GM19468 (cell line): ENCODE results near the gene PDIK1L.

Experiments used
- ATAC-seq: cut with Tn5 transposase; IDR thresholded peaks from one replicate; pipeline ENCODE4 v1.9.1; 2021; ENCODE audit warnings: mild to moderate bottlenecking, moderate library complexity, moderate number of reproducible peaks; ENCODE audit not compliant: unreplicated experiment; ENCODE audit errors: extremely low read depth

The PDIK1L gene

DNA sequence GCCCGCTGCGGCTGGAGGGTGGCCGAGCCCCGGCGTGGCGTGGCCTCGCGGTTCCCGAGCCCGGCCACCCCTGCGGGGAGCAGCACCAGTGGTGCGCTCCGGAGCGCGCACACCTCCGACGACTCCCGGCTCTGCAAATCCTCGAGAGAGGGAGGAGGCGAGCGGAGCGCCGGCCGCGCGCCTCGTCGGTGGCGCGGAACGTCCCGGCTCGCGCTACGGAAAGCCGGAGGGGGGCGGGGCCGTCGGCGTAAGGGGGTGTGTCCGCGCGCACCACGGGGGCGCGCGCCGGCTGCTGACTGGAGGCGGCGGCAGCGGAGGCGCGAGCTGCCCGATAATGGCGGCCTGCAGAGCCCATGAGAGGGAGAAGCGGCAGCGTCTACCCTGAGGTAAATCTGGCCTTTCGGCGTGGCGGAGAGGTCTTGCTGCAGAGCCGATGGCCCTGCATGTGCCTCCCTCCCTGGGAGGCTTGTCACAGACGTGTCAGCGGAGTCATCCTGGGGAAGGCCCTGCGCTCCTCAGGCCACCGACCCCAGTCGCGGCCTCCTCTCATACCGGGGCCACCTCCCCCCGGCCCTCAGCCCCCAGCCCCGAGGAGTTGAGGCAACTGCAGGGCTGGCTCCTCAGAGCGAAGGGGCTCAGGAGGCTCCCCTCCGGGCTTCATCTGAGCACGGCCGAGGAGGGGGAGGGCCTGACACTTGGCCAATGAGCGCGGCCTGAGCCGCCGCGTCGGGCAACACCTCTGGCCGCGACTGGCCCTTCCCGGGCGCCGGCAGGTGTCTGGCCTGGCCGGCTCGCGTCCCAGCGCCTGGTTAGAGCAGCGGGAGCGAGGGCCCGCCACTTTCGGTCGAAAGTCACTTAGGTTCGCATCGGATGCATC, at the start of gene PDIK1L:
Gene PDIK1L, plus strand, starts transcription at position 295 of the 877 bp plus-strand sequence. CDS start 2,485 bp downstream, outside the sequence.
- ATAC-seq, result peak; percentile 24

GRCh38 chr1:26064553-26064952, 47.1 kb upstream of the PDIK1L start:
- no peak for ATAC-seq

DNA sequence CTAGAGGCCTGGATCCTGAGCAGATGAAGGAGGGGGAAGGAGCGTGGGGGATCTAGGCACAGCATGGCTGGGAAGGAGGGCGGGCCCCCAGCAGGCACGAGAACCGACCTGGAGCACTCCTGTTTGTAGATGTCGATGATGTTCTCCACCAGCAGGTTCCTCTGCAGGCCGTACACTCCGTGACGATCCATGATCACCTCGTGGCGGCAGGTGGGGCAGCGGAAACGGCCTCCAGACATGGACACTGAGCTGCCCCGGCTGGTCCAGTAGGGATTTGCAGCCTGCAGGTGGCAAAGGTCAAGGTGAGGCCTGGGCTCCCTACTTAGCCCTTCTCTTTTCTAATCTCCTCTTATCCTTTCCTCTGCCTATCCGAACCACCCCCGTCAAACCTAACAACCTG, 45.5 kb upstream of the PDIK1L start:
- ATAC-seq, result no peak

DNA sequence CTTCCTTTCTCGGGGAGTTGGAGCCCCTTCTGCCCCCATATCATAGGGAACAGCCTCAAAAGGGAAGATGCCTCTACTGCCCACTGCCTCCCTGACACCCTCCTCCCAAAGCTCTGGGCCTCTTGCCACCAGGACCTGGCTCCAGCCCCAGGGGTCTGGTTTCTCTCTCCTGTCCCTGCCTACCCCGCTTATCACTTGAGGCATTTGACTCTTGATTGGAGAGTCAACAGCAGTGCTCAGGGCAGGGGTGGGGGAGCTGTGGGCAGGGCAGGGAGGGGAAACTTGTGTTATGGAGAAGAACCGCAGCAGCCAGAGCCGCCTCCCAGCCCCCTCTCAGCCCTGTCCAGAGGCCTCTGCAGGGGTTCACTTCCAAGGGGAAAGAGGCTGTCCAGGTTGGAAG, 44.8 kb upstream of the PDIK1L start:
- ATAC-seq, result no peak

DNA sequence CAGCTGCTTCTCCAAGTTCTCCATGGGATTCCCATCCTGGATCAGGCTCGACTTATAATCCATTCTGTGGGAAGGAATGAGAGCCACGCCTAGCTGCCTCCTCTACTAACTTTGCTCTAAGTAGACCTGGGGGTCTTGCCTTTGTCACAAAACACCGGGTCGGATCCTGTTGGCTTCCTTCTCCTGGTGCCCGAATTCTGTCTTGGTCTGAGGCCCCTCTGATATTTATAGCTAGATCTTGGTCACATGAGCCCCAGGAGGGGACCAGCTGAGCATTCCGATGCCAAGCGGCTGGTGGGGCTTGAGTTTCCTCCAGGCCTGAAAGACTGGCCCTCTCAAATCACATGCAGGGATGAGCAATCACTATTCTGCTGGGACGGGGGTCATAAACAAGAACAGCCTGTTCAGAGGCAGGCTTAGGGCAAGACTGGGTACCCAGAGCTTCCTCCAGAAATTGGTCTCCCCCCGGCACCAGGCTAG, 44.2 kb upstream of the PDIK1L start, which contains the start of gene TRIM63:
Gene TRIM63, minus strand, starts transcription at position 199 of the 480 bp plus-strand sequence. Its CDS starts 136 bp downstream, at position 63.
- ATAC-seq, result no peak

DNA sequence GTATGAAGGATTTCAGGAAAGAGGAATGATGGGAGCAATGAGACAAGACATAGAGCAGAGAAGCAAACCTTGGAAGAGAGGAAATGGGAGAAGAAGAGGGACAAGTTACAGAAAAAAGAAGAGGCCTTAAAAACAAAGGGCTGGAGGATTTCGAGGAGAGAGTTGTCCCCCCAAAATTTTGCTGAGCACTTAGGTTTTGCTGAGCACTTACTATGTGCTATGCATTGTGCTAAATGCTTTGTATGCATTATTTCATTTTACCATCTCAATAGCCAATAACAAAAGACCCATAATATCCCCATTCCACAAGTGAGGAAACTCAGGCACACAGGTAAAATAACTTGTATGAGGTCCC, 41.7 kb upstream of the PDIK1L start:
- no peak for ATAC-seq

DNA sequence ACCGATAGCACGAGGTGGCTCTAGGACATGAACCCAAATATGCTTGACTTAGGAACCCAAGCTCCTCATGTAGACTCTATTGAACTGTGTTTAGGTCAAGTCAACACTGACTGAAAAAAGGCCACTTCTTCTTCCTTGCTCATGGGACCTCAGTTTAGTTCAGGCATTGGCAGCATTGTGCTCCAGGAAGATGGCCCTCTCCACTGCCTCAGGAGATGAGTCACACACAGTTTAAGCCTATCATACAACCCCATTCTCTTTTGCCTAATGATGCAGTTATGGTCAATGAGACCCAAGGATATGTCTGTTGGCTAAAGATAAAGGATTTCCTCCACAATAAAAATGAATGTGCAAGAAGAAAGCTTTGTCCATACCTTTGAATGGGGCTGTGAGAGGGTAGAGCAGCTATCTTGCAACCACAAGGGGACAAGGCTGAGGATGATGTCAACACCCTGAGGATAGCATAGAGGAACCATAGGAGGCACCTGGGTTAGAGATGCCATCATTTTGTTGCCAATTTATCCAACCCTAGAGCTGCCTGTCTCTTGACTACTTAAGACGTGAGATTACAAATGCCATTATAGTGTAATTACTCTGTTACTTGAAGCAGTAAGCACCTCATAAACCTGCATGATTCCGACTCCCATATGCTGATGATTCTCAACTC, 41.2 kb upstream of the PDIK1L start:
- no peak for ATAC-seq

DNA sequence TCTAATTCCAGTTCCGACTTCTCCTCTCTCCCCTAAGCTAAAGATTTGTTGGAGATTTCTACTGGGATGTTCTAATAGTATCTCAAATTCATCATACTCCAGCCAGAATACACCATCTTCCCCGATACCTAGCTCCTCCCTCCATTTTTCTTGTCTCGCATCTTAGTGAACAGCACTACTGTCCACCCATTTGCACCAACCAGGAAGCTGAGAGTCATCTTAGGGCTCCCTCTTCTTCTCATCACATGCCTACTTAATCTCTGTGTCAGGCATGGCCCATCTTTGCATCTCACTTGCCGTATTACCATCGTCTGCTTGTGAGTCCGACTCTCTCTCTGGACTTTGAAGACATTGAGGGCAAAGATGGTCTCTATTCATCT, 40.7 kb upstream of the PDIK1L start:
- no peak for ATAC-seq

- ATAC-seq, result no peak
Observed at GRCh38 chr1:26072305-26072704, 39.3 kb upstream of the PDIK1L start.

DNA sequence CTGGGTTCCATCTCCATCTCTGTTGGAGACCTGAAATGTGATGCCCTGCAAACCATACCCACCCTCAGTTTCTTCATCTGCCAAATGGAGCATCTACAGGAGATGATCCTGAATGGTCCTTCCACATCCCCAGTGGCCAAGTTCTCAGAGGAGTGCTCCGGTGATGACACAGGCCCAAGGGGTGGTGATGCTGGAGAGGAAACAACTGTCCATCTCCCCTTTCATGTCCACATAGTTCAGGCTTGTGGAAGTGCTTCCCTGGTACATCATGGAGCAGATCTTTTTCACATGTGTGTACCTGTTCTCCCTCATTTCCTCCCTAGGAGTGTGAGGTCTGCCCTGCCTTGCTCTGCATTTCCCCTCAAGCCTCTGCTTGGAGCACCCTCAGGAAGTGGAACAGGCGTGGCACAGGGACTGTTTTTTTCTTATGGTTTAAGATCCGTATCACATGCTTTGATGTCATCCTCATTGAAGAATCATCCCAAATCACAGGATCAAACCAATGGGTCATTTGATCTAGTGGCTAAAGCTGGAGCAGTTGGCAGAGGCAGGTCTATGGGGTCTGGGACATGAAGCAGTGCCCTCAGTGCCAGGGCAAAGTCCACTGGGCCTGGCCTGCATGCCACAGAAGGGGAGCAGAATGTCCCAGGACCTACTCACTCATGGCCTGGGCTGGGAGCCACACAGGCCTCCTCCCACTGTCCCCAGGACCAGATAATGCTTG, 36.0 kb upstream of the PDIK1L start:
- no peak for ATAC-seq

DNA sequence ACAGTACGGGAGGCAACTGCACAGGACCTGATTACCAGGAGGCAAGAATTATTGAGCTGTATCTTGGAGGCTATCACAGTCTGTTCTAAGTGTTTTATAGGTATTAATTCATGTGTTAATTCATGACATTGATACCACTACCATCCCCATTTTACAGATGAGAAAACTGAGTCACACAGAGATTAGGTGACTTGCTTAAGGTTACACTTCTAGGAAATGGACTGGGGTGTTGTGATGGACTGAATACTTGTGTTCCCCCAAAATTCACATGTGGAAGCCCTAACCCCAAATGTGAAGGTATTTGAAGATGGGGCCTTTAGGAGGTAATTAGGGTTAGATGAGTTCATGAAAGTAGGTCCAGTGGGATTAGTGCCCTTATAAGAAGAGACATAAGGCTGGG, 34.1 kb upstream of the PDIK1L start:
- ATAC-seq, result no peak

DNA sequence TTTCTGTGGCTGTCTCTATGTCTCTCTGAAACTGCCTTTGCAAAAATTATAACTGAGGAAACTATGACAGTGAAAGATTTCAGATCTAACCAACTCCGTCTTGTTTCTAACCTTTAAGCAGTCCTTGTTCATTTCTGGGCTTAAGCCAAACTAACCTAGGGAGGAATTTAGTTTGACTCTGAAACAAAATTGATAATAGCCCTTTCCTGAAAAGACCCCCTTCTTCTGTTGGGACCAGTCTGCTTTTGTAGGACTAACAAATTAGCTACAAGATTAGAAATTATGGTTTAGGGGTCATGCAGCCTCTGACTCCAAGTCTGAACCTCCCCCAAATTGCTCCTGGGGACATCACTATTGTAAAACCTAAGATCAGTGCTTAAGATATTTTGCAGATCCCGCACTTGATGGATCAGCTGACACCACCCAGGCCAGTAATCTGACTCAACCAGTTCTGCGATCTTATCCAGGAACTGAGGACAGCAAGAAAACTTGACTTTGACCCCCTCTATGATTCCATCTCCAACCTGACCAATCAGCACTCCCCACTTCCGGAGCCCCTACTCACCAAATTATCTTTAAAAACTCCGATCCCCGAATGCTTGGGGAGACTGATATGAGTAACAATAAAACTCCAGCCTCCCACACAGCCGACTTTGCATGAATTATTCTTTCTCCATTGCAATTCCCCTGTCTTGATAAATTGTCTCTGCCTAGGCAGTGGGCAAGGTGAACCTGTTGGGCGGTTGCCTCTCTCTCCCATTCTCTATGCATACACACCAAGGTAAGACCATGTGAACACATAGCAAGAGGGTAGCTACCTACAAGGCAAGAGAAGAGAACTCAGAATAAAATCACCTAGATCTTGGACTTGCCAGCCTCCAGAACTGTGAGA, 33.1 kb upstream of the PDIK1L start:
- ATAC-seq, result no peak

DNA sequence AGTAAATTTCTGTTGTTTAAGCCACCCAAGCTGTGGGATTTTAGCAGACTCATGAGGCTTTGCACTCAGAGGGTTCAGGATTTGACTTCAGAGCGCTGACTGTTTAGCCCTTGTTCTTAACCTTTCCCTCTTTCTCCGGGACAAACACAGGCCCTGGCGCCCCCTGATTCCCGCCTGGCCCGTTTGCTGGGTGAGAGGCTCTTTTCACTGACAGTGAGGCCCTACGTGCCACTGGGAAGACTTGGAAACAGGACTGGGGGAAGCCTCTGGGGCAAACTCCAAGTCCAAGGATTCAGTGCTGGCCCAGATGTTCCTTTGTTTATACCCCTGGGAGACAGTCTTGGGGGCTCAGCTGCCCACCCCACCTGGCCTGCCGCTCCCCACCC, 32.5 kb upstream of the PDIK1L start:
- ATAC-seq, result no peak

DNA sequence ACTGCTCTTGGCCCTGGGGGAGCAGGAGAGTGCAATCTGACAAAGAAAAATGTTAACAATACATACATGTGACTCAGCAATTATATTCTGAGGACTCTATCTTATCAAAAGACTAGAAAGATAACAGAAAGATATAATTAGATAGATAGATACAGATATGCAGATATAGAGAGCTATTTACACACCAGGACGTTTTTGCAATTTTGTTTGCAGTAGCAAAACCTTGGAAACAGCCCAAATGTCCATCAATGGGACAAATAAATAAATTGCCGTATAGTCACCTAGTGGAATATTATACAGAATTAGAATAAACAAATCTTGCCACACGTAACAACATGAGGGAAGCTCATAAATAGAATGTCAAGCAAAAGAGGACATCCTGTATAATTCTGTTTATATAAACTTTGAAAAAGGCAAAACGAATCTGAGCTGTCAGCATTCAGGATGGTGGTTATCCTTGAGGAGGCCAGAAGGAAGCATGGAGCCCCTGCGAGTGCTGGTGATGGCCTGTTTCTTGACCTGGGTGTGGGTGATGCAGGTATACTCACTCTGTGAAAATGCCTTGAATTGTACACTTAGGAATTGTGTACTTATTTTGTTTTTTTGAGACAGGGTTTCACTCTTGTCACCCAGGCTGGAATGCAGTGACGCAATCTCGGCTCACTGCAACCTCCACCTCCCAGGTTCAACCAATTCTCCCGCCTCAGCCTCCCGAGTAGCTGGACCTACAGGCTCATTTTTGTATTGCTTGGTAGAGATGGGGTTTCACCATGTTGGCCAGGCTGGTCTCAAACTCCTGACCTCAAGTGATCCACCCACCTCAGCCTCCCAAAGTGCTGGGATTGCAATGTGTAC, 31.4 kb upstream of the PDIK1L start:
- ATAC-seq, result no peak

DNA sequence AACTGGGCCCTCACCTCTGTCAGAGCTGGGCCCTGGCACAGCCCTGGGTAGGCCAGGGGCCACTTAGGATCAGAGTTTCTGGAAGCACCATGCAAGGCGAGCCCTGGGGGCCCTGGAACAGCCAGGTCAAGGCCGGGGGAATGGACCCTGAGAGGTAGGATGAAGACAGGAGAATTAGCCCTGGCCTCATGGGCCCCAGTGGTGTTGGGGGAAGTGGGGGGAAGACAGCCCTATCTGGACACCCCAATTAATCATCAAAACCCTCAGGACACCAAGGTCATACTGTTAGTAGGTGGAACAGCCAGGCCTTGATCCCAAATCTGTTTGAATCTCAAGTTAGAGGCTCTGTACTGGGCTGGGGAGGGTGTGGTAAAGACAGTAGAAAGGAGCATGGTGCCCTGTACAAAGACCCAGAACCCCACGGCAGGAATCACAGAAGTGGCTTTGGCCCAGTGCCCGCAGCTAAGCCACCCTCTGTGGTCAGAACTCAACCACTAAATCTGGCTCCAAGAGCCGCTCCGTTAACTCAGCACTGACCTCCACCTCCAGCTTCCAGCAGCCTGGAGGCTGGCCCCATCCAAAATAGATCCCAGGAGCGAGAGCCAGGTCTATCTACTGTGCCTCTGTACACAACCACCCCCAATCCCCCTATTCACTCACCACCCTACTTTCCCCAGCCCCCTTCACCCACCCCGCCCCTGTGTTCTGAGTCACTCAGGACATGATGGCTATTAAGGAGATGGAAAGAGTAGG, 30.2 kb upstream of the PDIK1L start:
- ATAC-seq, result no peak

DNA sequence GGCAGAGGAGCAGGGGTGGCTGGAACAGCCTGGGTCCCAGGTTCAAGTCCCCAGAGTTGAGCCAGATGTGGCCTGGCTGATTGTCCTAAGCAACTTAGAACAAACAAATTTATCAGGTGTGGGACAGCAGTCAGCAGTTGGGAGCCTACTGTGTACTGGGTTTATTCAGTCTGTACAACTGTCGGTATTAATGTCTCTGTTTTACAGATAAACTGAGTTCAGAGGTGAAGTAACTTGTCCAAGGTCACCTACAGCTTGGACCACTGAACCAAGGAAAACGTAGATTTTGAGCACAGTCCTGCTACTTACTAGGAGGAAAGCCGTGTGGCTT, 29.6 kb upstream of the PDIK1L start:
- ATAC-seq, result no peak

DNA sequence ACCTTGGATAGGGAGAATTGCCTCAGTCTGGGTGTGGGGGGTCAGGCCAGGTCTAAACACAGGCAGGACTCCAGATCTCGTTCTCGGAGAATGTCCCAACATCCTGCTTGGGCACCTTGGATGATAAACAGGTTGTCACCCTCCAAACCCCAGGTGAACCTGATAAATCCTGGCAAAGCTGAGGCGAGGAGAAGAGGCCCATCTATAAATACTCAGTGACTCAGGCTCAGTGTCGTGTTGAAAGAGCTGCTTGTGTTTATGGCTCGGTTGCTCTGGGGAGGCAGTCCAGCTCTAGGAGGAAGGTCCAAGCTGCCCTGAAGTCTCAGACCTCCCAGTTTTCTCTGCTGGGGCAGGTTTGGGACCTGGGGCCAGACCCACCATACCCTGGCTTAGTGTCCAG, 28.4 kb upstream of the PDIK1L start:
- no peak for ATAC-seq

- no peak for ATAC-seq
Observed at GRCh38 chr1:26084091-26084561, 27.5 kb upstream of the PDIK1L start.
